HUES6 (cell line): ENCODE data around the gene PHOSPHO2.
A peak's percentile ranks its signal among the peaks of the same experiment; 100 is the strongest.

Experiments
- H3K27ac ChIP-seq: 2 replicates; pipeline ENCODE4 v1.7.0; 2013; ENCODE audit warnings: low read depth, mild to moderate bottlenecking, low read length, inconsistent platforms
- H3K27me3 ChIP-seq: 2 replicates; pipeline ENCODE4 v1.6.1; 2013; ENCODE audit warnings: low read length; ENCODE audit not compliant: control insufficient read depth, insufficient read depth
- H3K36me3 ChIP-seq: 2 replicates; pipeline ENCODE4 v1.6.1; 2013; ENCODE audit warnings: low read length; ENCODE audit not compliant: control insufficient read depth, insufficient read depth
- H3K4me1 ChIP-seq: 2 replicates; pipeline ENCODE4 v1.6.1; 2013; ENCODE audit warnings: low read length; ENCODE audit not compliant: control insufficient read depth, insufficient read depth
- H3K4me3 ChIP-seq: 2 replicates; pipeline ENCODE4 v1.5.1; 2013; ENCODE audit warnings: low read depth, low read length
- H3K9ac ChIP-seq: one replicate; pipeline ENCODE4 v1.6.1; 2013; ENCODE audit warnings: mild to moderate bottlenecking, low read length
- H3K9me3 ChIP-seq: 2 replicates; pipeline ENCODE4 v1.6.1; 2013; ENCODE audit warnings: low read depth, low read length; ENCODE audit not compliant: control insufficient read depth, insufficient read depth

Gene PHOSPHO2

GRCh38 chr2:169716238-169716886 is 22.1 kb downstream of the PHOSPHO2 start:
- Histone ChIP-seq H3K36me3 (peaks cover 4% of the 10 kb centered on the region), H3K4me1 (no peaks in the 10 kb centered on the region), H3K9ac (no peak overlapping the region), H3K4me3 (no peak overlapping the region), H3K9me3 (peaks cover 11% of the 10 kb centered on the region), H3K27ac (no peak overlapping the region), H3K27me3 (no peaks in the 10 kb centered on the region)

DNA sequence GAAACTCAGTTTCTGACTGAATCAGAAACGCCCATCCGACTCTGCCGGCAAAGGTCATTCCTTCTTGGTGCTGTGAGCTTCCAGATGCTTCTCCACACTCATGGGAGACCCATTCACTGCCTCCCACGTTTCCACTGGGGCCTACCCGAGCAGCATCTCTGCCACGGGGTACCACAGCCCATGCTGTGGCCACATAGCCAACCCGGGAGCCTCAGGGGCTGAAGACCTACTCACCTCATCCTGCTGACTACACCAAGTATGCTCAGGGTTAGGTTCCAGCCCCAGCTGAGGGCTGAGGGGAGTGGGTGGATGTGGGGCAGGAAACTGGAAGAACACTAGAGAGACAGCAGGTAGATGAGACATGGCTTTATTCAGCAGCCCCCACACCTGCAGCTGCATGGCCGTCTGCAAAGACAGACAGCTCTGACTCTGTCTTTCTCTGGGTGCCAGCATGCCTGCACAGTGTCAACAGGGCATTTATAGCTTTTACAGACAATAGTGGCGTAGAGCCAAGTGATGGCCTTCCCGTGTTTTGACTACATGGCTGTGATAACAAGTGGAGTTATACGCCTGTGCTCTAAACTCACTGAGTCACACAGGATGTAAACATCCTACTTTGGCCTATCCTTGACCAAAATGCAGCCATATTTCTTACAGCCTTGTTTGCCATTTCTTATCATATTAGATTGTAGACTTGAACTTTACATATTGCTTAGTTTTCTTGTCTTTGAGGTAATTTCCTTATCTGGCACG is 22.8 kb downstream of the PHOSPHO2 start:
- Histone ChIP-seq H3K27me3 (no peaks in the 10 kb centered on the region), H3K4me1 (no peaks in the 10 kb centered on the region), H3K36me3 (no peaks in the 10 kb centered on the region)

DNA sequence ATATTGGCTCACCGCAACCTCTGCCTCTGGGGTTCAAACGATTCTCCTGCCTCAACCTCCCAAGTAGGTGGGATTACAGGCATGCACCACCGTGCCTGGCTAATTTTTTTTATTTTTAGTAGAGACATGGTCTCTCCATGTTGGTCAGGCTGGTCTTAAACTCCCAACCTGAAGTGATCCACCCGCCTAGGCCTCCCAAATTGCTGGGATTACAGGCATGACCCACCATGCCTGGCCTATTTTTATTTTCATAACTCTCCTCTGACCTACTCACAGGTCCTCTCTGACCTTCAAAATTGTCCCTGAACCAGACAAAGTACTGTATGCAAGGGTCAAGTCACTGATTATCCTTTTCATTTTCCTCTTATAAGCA is 23.4 kb downstream of the PHOSPHO2 start:
- Histone ChIP-seq H3K9ac (no peak overlapping the region), H3K36me3 (no peaks in the 10 kb centered on the region), H3K27ac (no peak overlapping the region), H3K4me3 (no peak overlapping the region), H3K9me3 (no peaks in the 10 kb centered on the region), H3K27me3 (no peaks in the 10 kb centered on the region), H3K4me1 (no peaks in the 10 kb centered on the region)

More for the DNA sequence above, 22.8 kb downstream of the PHOSPHO2 start:
- H3K4me3 ChIP-seq: no peak overlapping the region
- H3K9ac ChIP-seq: no peak overlapping the region
- no peak overlapping the region for H3K27ac ChIP-seq
- peaks cover 4% of the 10 kb centered on the region for H3K9me3 ChIP-seq

DNA sequence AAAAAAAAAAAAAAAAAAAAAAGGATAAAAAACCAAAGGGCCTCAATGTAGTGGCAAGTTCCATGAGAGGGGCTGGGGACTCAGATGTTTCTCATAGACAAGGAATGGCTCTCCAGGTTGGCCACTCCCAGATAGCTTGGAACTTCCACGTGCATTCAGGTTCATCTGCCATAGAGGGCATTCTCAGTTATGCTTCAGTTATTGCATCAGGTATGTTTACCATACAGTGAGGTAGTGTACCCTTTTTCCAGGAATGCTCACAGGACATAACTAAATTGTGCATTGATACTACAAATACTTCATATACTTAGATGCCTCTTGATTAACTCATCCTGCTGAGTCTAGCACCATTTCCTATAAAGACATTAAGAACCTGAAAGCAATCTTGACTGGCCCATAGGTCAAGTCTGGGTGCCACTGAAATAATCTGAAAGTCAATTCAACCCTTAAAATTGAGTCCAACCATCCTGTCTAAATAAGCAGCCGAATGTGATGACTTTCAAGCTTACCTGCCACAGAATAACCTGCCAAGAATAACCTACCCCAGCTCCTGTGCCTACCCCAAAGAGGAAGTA is 24.7 kb downstream of the PHOSPHO2 start:
- Histone ChIP-seq H3K36me3 (no peaks in the 10 kb centered on the region), H3K9ac (no peak overlapping the region), H3K9me3 (no peaks in the 10 kb centered on the region), H3K4me1 (no peaks in the 10 kb centered on the region), H3K27me3 (no peaks in the 10 kb centered on the region), H3K27ac (no peak overlapping the region), H3K4me3 (no peak overlapping the region)

DNA sequence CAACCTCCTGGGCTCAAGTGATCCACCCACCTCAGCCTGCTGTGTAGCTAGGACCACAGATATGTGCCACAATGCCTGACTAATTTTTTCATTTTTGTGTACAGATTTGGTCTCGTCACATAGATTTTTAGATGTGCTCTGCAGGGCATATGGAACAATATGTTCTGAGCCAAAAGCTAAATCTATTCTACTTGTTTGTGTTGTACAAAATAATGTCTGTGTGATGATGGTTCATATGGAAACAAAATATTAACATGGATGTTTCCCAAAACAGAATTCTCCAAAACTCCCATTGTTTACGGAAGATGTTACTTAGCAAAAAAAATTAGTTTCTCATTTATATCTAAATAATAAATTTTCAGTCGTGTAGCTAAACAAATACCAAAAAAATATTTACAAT is 26.7 kb downstream of the PHOSPHO2 start:
- H3K36me3 ChIP-seq: no peaks in the 10 kb centered on the region

DNA sequence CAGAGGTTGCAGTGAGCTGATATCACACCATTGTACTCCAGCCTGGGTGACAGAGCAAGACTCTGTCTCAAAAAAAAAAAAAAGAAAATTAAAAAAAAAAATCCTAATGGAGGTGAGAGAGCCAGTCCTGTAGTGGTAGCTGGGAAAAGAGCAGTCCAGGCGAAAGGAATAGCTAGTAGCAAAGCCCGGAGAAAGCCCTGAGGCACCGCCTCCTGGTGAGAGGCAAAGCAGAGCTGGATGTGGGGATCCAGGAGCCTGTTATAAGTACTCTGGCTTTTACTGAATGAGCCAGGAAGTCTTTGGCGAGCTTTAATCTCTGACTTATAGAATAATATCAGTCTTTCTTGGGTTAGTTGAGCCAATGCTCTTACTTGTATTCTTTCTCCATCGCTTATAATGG is 32.8 kb downstream of the PHOSPHO2 start:
- Histone ChIP-seq H3K9me3 (no peaks in the 10 kb centered on the region), H3K36me3 (no peaks in the 10 kb centered on the region), H3K27me3 (no peaks in the 10 kb centered on the region), H3K4me1 (no peaks in the 10 kb centered on the region), H3K27ac (no peak overlapping the region), H3K4me3 (no peak overlapping the region), H3K9ac (no peak overlapping the region)

More for the DNA sequence above, 26.7 kb downstream of the PHOSPHO2 start:
- no peak overlapping the region for H3K9ac ChIP-seq
- H3K27me3 ChIP-seq: no peaks in the 10 kb centered on the region
- no peak overlapping the region for H3K4me3 ChIP-seq
- H3K27ac ChIP-seq: no peak overlapping the region
- no peaks in the 10 kb centered on the region for H3K9me3 ChIP-seq
- H3K4me1 ChIP-seq: no peaks in the 10 kb centered on the region

DNA sequence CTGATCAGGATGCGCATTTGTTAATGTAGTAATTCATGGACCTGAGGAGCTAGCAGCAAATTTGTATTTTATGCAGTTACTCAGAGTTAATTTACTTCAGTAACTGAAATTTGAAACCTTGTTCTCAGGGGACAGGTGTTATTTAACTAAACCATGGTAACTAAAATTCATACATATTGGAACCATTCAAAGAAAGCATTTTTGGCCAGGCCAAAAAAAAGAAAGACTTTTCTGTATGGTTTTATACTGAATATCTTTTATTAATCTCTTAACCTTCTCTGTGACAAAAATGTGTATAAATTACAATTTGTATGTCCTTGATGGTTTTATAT is 35.0 kb downstream of the PHOSPHO2 start:
- Histone ChIP-seq H3K27me3 (peaks cover 7% of the 10 kb centered on the region; the same call in 1 of the 2 replicates), H3K4me1 (no peaks in the 10 kb centered on the region), H3K9me3 (no peaks in the 10 kb centered on the region), H3K4me3 (no peak overlapping the region), H3K36me3 (no peaks in the 10 kb centered on the region), H3K9ac (no peak overlapping the region), H3K27ac (no peak overlapping the region)

GRCh38 chr2:169732075-169732474 is 37.8 kb downstream of the PHOSPHO2 start:
- 0 out of 2 replicates have a peak, but pooled peaks cover 3% of the 10 kb centered on the region for H3K36me3 ChIP-seq
- no peak overlapping the region for H3K27ac ChIP-seq
- no peak overlapping the region for H3K4me3 ChIP-seq
- H3K4me1 ChIP-seq: peaks cover 21% of the 10 kb centered on the region
- no peak overlapping the region for H3K9ac ChIP-seq
- H3K27me3 ChIP-seq: peaks cover 7% of the 10 kb centered on the region; the same call in 1 of the 2 replicates
- no peaks in the 10 kb centered on the region for H3K9me3 ChIP-seq

- H3K27me3 ChIP-seq: peaks cover 7% of the 10 kb centered on the region; the same call in 1 of the 2 replicates
- peaks cover 21% of the 10 kb centered on the region for H3K4me1 ChIP-seq
- peak overlapping the region; percentile 78 for H3K9ac ChIP-seq
- H3K36me3 ChIP-seq: 0 out of 2 replicates have a peak, but pooled peaks cover 3% of the 10 kb centered on the region
- peak overlapping the region; percentile 77 for H3K4me3 ChIP-seq
- no peaks in the 10 kb centered on the region for H3K9me3 ChIP-seq
- H3K27ac ChIP-seq: no peak overlapping the region
These were observed 38.5 kb downstream of the PHOSPHO2 start for GRCh38 chr2:169732583-169733358.

DNA sequence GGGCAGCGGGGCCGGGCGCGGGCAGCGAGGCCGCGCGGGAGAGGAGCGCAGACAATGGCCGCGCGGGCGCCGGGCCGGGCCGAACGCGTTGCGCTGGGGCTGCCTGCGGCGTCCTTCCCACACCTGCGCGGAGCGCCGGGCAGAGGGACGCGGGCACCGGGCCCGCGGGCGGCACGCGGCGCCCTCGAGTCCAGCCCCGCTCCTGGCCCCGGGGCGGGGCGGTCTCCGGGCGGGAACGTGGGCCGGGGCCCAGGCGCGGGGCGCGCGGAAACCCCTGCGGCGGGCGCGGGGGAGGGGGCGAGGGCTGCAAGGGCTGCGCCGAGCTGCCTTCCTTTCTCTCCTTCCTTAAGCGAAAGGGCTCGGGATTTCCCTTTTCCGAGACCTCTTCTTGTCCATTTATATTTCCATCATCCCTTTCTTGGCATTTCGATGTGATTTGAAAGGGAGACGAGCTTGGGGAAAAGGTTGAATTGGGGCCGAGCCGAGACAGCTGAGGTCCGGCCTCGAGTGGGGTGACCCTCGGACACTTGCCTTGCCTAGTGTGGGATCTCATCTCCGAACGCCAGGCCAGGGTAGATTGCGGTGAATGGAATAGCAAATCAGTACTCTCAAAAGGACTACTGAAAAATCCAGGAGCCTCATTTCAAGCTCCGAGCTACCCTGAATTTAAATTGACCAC is 40.0 kb downstream of the PHOSPHO2 start:
- H3K27me3 ChIP-seq: peaks cover 7% of the 10 kb centered on the region; the same call in 1 of the 2 replicates
- peaks cover 21% of the 10 kb centered on the region for H3K4me1 ChIP-seq
- peak overlapping the region; percentile 78 for H3K9ac ChIP-seq
- H3K4me3 ChIP-seq: peak overlapping the region; percentile 77
- no peaks in the 10 kb centered on the region for H3K9me3 ChIP-seq
- peaks cover 6% of the 10 kb centered on the region for H3K36me3 ChIP-seq
- H3K27ac ChIP-seq: no peak overlapping the region
